Measurements from ENCODE around the gene ABCB8. TPM values are rescaled to one million over a fixed set of nuclear protein-coding genes. Genes with fewer than 3 reads are reported as not detected.

ABCB8 gene
- total and polyA plus RNA-seq, 8 donors = 20.5 to 52.1 (median 26.9) TPM

DNA sequence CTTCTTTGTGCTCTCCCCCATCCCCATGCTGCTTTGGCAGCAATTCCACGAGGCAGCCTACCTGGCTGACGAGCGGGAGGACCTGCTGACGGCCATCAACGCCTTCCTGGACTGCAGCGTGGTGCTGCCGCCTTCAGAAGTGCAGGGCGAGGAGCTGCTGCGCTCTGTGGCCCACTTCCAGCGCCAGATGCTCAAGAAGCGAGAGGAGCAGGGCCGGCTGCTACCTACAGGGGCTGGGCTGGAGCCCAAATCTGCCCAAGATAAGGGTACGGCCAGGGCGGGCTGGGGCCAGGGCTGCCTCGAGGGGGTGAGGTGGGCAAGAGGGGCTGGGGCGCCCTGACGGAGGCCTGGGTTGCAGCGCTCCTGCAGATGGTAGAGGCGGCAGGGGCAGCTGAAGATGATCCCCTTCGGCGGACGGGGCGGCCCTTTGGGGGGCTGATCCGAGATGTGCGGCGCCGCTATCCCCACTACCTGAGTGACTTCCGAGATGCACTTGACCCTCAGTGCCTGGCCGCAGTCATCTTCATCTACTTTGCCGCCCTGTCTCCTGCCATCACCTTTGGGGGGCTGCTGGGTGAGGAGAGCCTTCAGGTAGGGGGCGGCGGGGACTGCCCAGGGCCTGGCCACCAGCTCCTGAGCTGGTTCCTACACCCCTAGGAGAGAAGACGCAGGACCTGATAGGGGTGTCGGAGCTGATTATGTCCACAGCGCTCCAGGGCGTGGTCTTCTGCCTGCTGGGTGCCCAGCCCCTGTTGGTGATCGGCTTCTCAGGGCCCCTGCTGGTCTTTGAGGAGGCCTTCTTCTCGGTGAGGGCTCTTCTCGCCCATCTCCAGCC lies 43.0 kb downstream of the ABCB8 start:
- peaks cover 10 to 100% of the 10 kb centered on the region in 2 donors for H3K36me3 ChIP-seq
- H3K9me3 ChIP-seq = no peaks in the 10 kb centered on the region
- H3K4me3 ChIP-seq = no peak overlapping the region
- no peaks in the 10 kb centered on the region for H3K4me1 ChIP-seq
- DNase-seq (peak in 1 of 4 donors; percentile 78), ATAC-seq (no peak)
- intact Hi-C loops (cut with DNase I) = no loop called here
- H3K27me3 ChIP-seq = no peaks in the 10 kb centered on the region
- TF ChIP-seq CTCF (IDR thresholded peaks at IDR 0.05) = no peak
- H3K27ac ChIP-seq = no peak overlapping the region

DNA sequence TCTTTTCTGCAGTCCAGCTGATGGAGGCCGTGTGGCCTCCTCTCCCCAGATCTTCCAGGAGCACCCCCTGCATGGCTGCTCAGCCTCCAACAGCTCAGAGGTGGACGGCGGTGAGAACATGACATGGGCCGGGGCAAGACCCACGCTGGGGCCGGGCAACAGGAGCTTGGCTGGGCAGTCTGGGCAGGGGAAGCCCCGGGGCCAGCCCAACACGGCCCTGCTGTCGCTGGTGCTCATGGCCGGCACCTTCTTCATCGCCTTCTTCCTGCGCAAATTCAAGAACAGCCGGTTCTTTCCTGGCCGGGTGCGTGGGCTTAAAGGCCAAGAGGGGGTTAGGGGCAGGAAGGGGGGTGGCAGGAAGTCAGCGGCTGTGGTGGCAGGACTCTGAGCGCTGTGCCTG lies 45.7 kb downstream of the ABCB8 start:
- peaks cover 8 to 15% of the 10 kb centered on the region in 2 donors for H3K4me1 ChIP-seq
- TF ChIP-seq CTCF (IDR thresholded peaks at IDR 0.05) = no peak
- no peak overlapping the region for H3K27ac ChIP-seq
- ATAC-seq (no peak), DNase-seq (no peak)
- H3K36me3 ChIP-seq = peaks cover 5 to 84% of the 10 kb centered on the region in 2 donors
- no peak overlapping the region for H3K4me3 ChIP-seq
- intact Hi-C loops (cut with DNase I) = no loop called here
- no peaks in the 10 kb centered on the region for H3K27me3 ChIP-seq
- no peaks in the 10 kb centered on the region for H3K9me3 ChIP-seq

DNA sequence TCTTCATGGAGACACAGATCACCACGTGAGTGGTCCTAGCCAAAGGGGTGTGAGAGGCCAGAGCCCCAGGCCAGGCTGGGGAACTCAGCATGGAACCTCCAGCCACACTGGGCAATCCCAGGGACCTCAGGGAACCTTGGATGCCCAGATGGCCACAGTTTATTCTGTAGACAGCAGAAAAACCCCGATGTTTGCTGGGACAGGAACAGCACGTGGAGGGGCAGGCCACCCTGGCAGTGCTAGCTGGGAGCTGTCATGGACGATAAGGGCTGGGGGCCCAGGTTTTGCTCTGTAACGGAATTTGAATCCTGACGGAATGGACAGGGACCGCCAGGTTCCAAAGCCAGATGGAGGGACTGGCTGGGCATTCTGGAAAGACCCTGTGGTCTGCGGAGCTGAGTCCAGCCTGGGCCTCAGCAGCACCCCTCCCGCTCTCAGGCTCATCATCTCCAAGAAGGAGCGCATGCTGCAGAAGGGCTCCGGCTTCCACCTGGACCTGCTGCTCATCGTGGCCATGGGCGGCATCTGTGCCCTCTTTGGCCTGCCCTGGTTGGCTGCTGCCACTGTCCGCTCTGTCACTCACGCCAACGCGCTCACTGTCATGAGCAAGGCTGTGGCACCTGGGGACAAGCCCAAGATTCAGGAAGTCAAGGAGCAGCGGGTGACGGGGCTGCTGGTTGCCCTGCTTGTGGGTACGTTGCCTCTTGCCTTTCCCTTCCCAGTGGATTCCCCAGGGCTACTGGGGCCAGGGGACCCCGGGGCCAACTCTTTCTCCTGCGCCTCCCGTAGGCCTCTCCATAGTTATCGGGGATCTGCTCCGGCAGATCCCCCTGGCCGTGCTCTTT lies 46.8 kb downstream of the ABCB8 start:
- H3K4me1 ChIP-seq = peaks cover 16 to 25% of the 10 kb centered on the region in 2 donors
- no peak overlapping the region for H3K27ac ChIP-seq
- no peak for DNase-seq
- no peak overlapping the region for H3K4me3 ChIP-seq
- peaks cover 5 to 74% of the 10 kb centered on the region in 2 donors for H3K36me3 ChIP-seq
- no peak for TF ChIP-seq CTCF (IDR thresholded peaks at IDR 0.05)
- intact Hi-C loops (cut with DNase I) = no loop called here
- ATAC-seq = no peak
- no peaks in the 10 kb centered on the region for H3K9me3 ChIP-seq
- no peaks in the 10 kb centered on the region for H3K27me3 ChIP-seq

DNA sequence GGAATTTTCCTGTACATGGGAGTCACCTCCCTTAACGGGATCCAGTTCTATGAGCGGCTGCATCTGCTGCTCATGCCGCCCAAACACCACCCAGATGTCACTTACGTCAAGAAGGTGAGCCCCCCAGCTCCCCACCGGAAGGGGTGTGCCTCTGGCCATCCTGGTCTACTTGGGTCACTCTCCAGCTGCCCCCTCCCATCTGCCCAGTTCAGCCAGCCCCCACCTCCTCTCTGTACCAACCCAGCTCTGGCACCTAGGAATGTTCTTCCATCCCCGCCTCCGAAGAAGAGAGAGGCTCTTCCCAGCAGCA lies 47.4 kb downstream of the ABCB8 start:
- DNase-seq (no peak), ATAC-seq (no peak)
- no peak for TF ChIP-seq CTCF (IDR thresholded peaks at IDR 0.05)
- intact Hi-C loops (cut with DNase I) = no loop called here
- no peak overlapping the region for H3K4me3 ChIP-seq
- peaks cover 16 to 27% of the 10 kb centered on the region in 2 donors for H3K4me1 ChIP-seq
- peaks cover 5 to 68% of the 10 kb centered on the region in 2 donors for H3K36me3 ChIP-seq
- H3K27me3 ChIP-seq = no peaks in the 10 kb centered on the region
- no peak overlapping the region for H3K27ac ChIP-seq
- H3K9me3 ChIP-seq = no peaks in the 10 kb centered on the region

DNA sequence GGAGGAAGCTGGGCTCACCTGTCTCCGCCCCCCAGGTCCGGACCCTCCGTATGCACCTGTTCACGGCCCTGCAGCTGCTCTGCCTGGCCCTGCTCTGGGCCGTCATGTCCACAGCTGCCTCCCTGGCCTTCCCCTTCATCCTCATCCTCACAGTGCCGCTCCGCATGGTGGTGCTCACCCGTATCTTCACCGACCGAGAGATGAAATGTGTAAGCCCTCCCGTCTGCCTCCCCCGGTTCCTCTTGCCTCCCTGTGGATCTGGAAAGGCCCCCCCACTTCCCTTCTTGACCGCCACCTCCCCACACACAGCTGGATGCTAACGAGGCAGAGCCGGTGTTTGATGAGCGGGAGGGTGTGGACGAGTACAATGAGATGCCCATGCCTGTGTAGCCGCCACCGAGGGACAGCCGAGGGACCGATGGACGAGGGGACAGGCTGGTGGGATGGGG lies 47.8 kb downstream of the ABCB8 start:
- Histone ChIP-seq H3K4me3 (no peak overlapping the region), H3K4me1 (peaks cover 18 to 29% of the 10 kb centered on the region in 2 donors), H3K9me3 (no peaks in the 10 kb centered on the region), H3K27me3 (no peaks in the 10 kb centered on the region), H3K36me3 (peaks cover 5 to 64% of the 10 kb centered on the region in 2 donors), H3K27ac (no peak overlapping the region)
- DNase-seq (no peak), ATAC-seq (no peak)
- TF ChIP-seq CTCF (IDR thresholded peaks at IDR 0.05) = no peak
- intact Hi-C loops (cut with DNase I) = no loop called here

Data from left lung (tissue), 10 donors.